ENCODE results near the gene CHRNA4. TPM values are rescaled to one million over a fixed set of nuclear protein-coding genes. Genes with fewer than 3 reads are reported as not detected.

Gene CHRNA4
- total RNA-seq, 2 experiments from 2014 or later, result not detected

GRCh38 chr20:63363981-63364561, 2.9 kb upstream of the CHRNA4 start:
- H3K36me3 Mint-ChIP-seq (ENCODE audit: low read depth), result no peaks in the 10 kb centered on the region
- ChIA-PET CTCF (no interaction called here), POLR2A (no interaction called here)
- no peak overlapping the region for H3K4me3 Mint-ChIP-seq
- Histone ChIP-seq H3K9me3 (ENCODE audit: control insufficient read depth in 1 of 2, insufficient read depth in 1 of 2, low read length in 2 of 2) (peaks cover 0 to 27% of the 10 kb centered on the region in 2 experiments), H3K36me3 (ENCODE audit: insufficient read depth, low read length) (no peaks in the 10 kb centered on the region), H3K27ac (ENCODE audit: low read depth in 1 of 2, low read length in 2 of 2) (no peak overlapping the region), H3K4me3 (ENCODE audit: low read length) (no peak overlapping the region), H3K27me3 (ENCODE audit: control insufficient read depth in 1 of 2, insufficient read depth in 2 of 2, low read length in 2 of 2) (peaks cover 35 to 38% of the 10 kb centered on the region in 2 experiments), H3K4me1 (ENCODE audit: insufficient read depth, low read length) (peaks cover 6% of the 10 kb centered on the region)
- ATAC-seq (ENCODE audit: poor library complexity), result no peak
- TF ChIP-seq CTCF (IDR thresholded peaks at IDR 0.05), result no peak
- DNase-seq, result no peak
- intact Hi-C loops (cut with DNase I, micrococcal nuclease), result no loop called here
- H3K9me3 Mint-ChIP-seq, result no peaks in the 10 kb centered on the region
- H3K27me3 Mint-ChIP-seq, result peaks cover 27% of the 10 kb centered on the region
- H3K27ac Mint-ChIP-seq, result no peak overlapping the region
- H3K4me1 Mint-ChIP-seq (ENCODE audit: low read depth), result no peaks in the 10 kb centered on the region

- peaks cover 6% of the 10 kb centered on the region for H3K4me1 ChIP-seq (ENCODE audit: insufficient read depth, low read length)
- H3K4me3 ChIP-seq (ENCODE audit: low read length), result no peak overlapping the region
- intact Hi-C loops (cut with DNase I, micrococcal nuclease), result no loop called here
- peaks cover 27% of the 10 kb centered on the region for H3K27me3 Mint-ChIP-seq
- peaks cover 0 to 32% of the 10 kb centered on the region in 2 experiments for H3K9me3 ChIP-seq (ENCODE audit: control insufficient read depth in 1 of 2, insufficient read depth in 1 of 2, low read length in 2 of 2)
- H3K27ac Mint-ChIP-seq, result no peak overlapping the region
- H3K27ac ChIP-seq (ENCODE audit: low read depth in 1 of 2, low read length in 2 of 2), result no peak overlapping the region
- TF ChIP-seq CTCF (IDR thresholded peaks at IDR 0.05), result no peak
- peaks cover 35 to 44% of the 10 kb centered on the region in 2 experiments for H3K27me3 ChIP-seq (ENCODE audit: control insufficient read depth in 1 of 2, insufficient read depth in 2 of 2, low read length in 2 of 2)
- ChIA-PET CTCF (no interaction called here), POLR2A (no interaction called here)
- no peaks in the 10 kb centered on the region for H3K36me3 ChIP-seq (ENCODE audit: insufficient read depth, low read length)
- H3K9me3 Mint-ChIP-seq, result no peaks in the 10 kb centered on the region
- ATAC-seq (ENCODE audit: poor library complexity) (no peak), DNase-seq (no peak)
- H3K36me3 Mint-ChIP-seq (ENCODE audit: low read depth), result no peaks in the 10 kb centered on the region
- H3K4me3 Mint-ChIP-seq, result no peak overlapping the region
- no peaks in the 10 kb centered on the region for H3K4me1 Mint-ChIP-seq (ENCODE audit: low read depth)
Measured at GRCh38 chr20:63363013-63363957, 2.1 kb upstream of the CHRNA4 start.

GRCh38 chr20:63362436-63363009, 1.4 kb upstream of the CHRNA4 start:
- intact Hi-C loops (cut with DNase I, micrococcal nuclease), result no loop called here
- ATAC-seq (ENCODE audit: poor library complexity), result no peak
- H3K36me3 ChIP-seq (ENCODE audit: insufficient read depth, low read length), result no peaks in the 10 kb centered on the region
- peaks cover 6% of the 10 kb centered on the region for H3K4me1 ChIP-seq (ENCODE audit: insufficient read depth, low read length)
- DNase-seq, result no peak
- H3K27ac ChIP-seq (ENCODE audit: low read depth in 1 of 2, low read length in 2 of 2), result no peak overlapping the region
- no peaks in the 10 kb centered on the region for H3K4me1 Mint-ChIP-seq (ENCODE audit: low read depth)
- peaks cover 35 to 45% of the 10 kb centered on the region in 2 experiments for H3K27me3 ChIP-seq (ENCODE audit: control insufficient read depth in 1 of 2, insufficient read depth in 2 of 2, low read length in 2 of 2)
- H3K4me3 ChIP-seq (ENCODE audit: low read length), result no peak overlapping the region
- CTCF ChIA-PET, result no interaction called here
- H3K9me3 Mint-ChIP-seq, result no peaks in the 10 kb centered on the region
- H3K27ac Mint-ChIP-seq, result no peak overlapping the region
- POLR2A ChIA-PET, result no interaction called here
- no peak for TF ChIP-seq CTCF (IDR thresholded peaks at IDR 0.05)
- H3K27me3 Mint-ChIP-seq, result peaks cover 27% of the 10 kb centered on the region
- H3K4me3 Mint-ChIP-seq, result no peak overlapping the region
- H3K36me3 Mint-ChIP-seq (ENCODE audit: low read depth), result no peaks in the 10 kb centered on the region
- peaks cover 0 to 40% of the 10 kb centered on the region in 2 experiments for H3K9me3 ChIP-seq (ENCODE audit: control insufficient read depth in 1 of 2, insufficient read depth in 1 of 2, low read length in 2 of 2)
